ENCODE data around the gene HIVEP2.

HIVEP2 gene

DNA sequence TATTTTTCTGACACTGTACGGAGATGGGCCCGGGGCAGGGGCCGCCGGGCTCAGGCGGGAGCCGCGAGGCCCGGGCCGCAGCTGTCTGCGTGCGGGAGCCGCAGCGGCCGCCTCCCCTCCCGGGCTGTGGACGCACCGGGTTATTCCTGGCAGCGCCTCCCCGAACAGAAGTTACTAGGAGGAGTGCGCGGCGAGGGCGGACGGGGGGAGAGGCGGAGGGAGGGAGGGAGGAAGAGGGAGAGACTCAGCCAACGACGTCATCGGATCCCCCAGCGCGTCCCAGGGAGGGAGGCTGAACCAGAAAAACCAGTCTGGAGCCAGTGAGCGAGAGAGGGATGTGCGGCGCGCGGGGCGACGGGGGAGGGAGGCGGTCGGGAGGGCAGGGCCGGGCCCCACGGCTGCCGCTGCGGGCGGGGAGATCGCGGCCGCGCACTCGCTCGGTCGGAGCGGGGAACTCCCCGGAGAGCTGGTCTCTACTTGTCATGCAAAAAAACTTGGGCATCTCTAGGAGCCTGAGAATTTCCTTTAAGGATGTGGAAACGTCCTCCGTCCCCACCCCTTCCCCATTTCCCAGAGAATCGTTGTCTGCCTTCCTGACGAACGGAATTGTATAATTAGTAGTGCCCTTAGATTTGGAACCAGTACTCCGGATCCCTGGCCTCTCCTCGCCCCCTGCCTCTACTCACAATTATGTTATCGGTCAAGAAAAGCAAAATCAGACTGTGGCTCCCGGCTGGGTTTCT, 1.4 kb upstream of the HIVEP2 start:
- peak; percentile 75 for DNase-seq (ENCODE audit: low spot score)

DNA sequence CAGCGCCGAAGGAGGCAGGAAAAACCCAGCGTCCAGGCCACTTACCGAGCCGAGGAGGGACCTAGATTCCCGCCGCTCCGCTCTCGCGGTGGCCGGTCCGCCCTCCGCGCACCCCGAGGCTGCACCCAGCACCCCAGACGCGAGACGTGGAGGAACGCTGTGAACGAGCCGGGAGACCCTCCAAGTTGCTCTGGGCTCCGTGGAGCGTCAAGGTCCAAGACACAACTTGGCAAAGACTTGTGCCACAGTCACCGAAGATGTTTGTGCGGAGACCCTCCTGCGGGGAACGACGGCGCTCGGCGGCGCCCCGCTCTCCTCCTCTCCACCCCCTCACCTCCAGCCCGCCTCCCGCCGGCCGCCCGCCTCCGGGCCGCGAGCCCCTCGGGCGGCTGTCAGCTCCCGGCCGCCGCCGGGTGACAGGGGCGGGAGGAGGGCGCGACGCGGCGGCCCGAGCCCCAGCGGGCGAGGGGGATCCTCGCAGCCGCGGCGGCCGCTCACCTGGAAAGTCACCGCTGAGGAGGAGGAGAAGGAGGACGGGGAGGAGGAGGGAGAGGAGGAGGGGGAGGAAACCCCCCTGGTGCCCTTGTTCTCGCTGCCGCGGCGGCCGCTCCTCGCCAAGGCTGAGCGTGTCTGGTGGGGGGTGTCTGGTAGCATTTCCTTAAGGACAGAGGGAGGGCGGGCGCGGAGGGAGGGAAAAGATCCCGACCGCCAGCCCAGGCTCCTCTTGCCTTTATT, 637 bp upstream of the HIVEP2 start:
- no peak for DNase-seq (ENCODE audit: low spot score)

DNA sequence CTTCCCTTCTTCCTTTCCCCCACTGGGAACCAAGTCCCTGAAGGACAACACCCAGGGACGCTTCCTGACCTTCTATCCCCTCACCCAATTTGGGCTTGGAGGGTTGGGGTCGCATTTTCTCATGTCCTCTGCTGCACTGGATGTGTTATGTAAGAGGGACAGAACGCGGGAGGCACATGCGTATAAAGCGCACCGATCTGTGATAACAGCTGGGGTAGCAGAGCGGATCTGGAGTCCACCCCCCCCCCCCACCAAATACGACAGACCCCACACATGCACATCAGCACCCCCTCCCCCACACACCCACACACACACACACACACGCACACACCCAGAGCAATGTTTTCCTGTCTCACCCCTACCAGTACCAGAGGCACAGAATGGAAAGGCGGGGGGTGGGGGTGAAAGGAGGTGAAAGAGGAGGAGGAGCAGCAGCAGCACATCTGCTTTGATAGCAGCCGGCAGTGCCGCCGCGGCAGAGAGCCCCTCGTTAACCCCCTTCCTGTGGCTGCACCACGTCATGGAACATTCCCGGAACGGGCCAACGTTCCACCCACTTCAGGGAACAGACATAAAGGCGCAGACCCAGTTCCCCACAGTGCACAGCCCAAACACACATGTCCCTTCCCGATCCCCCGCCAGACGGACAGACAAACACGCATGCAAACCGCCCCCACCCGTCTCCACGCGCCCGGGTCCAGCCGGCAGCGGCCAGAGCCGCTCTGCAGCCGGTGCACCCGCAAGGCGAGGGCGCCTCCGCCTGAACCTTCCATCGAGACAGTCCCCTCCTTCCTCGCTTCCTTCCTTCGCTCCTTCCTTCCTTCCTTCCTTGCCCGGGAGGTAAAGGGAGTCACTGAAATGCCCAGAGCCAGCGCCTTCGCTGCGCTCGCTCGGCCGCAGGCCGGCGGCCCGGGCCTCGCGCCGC, 590 bp downstream of the HIVEP2 start:
- DNase-seq (ENCODE audit: low spot score): no peak

GRCh38 chr6:142943711-142944123, 1.3 kb downstream of the HIVEP2 start:
- no peak for DNase-seq (ENCODE audit: low spot score)

- no peak for DNase-seq (ENCODE audit: low spot score)
Measured at GRCh38 chr6:142942805-142943227, 2.2 kb downstream of the HIVEP2 start.

DNA sequence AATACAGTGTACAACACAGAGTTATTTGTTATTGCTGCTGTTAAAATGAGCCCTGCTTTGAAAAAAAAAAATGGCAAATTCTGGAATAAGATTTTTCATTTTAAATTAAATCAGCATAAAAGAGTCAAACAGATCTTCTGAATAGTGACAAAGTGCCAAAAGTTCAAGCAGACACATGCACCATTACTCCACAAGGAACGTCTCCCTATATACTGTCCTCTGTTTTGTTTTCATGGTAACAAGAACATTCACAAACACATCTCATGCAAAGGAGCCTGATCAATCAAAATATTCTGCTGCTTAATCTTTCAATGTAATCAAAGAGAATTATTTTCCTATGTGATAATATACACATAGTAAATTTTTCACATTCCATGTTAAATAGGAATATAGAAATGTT, 2.7 kb downstream of the HIVEP2 start:
- DNase-seq (ENCODE audit: low spot score): no peak

DNA sequence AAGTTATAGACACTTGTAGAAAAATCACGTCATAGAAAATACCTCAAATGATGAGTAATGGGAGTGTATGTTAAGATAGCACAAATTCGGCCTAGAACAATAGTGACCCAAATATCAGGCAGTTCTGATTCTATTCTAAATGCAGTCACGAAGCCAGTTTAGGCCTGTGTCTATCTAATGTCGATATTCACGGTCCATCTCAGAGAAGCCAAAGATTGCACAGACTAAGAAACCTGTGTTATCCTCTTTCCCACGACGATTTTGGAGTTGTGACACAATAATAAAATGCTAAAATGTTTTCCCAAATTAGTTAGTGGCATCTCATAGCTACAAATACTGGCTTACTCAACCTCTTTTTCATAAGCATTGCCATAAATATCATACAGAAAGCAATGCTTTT, 4.0 kb downstream of the HIVEP2 start:
- no peak for DNase-seq (ENCODE audit: low spot score)

GRCh38 chr6:142940487-142940886, 4.5 kb downstream of the HIVEP2 start:
- no peak for DNase-seq (ENCODE audit: low spot score)

- no peak for DNase-seq (ENCODE audit: low spot score)
Measured at GRCh38 chr6:142938510-142938909, 6.5 kb downstream of the HIVEP2 start.

DNA sequence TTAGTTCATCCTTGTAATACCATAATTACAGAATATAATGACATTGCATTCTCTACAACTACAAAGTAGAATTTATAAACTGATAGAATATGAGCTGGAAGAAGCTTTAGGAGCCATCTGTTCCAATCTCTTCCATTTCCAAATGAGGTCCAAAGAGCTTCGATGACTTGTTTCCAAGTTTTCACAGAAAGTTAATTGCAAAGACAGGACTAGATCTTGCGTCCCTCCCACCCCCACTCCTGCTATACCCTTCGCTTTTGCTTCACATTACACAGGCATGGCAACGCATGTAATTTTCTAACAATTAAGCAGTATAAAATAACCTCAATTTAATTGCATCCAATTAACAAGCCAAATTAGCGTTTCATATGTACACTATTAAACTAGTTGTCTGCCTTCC, 7.0 kb downstream of the HIVEP2 start:
- DNase-seq (ENCODE audit: low spot score): no peak

- no peak for DNase-seq (ENCODE audit: low spot score)
Measured at GRCh38 chr6:142935553-142936517, 9.1 kb downstream of the HIVEP2 start.

DNA sequence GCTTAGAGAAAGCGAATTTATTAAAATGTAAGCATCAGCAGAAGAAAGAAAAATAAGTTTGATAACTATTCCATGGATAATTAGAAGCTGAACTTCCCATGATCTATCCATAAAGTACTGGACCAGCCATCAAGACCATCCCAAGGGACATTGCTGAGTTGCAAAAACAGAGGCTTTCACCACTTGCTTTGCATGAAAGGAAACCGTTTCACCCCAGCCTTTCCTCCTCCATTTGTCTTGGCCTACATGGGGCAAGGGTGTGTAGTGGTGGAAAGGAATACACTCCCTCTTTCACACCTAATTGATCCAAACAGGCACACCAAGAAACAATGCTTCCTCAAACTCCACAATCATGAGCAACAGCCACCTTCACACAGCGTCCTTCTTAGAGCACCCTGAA, 10.4 kb downstream of the HIVEP2 start:
- no peak for DNase-seq (ENCODE audit: low spot score)

DNA sequence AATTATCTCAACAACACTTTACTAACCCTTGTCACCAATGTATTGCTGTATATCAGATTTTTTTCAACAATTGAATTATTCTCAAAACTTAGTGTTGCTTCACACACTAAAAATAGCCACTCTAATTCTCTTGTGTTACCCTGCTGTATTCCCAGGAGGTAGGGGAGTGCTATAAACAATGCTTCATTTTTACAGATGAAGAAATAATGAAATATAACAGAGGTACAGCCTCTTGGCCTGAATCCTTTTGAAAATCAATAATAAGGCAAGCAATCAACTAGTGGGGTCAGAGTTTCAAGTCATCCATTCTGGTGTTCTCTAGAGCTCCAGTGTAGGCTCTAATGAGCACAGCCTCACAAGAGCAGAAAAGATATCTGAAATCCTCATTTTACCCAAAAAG, 10.9 kb downstream of the HIVEP2 start:
- DNase-seq (ENCODE audit: low spot score): no peak

- no peak for DNase-seq (ENCODE audit: low spot score)
Measured at GRCh38 chr6:142933701-142934100, 11.3 kb downstream of the HIVEP2 start.

DNA sequence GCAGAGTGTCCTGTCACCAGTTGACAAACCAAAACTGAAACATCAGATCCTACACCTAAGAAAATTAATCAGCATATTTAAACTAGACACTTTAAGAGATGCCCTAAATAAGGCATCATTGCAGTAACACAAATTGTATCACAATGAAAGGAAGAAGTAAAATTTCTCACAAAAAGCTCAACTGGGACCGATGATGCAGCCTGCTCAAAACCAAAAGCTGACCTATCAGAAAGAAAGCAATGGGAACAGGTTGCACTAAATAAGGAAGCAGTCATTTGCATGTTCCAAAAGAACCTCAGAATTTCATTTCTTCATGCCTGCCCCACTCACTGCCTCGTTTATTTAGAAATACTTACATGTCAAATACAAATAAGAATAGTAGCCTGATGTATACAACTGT, 12.1 kb downstream of the HIVEP2 start:
- DNase-seq (ENCODE audit: low spot score): no peak

- peak; percentile 51 for DNase-seq (ENCODE audit: low spot score)
Measured at GRCh38 chr6:142929751-142930358, 15.1 kb downstream of the HIVEP2 start.

- DNase-seq (ENCODE audit: low spot score): no peak
Measured at GRCh38 chr6:142927904-142928303, 17.1 kb downstream of the HIVEP2 start.

GRCh38 chr6:142927271-142927580, 17.8 kb downstream of the HIVEP2 start:
- DNase-seq (ENCODE audit: low spot score): no peak

- no peak for DNase-seq (ENCODE audit: low spot score)
Measured at GRCh38 chr6:142926494-142927270, 18.3 kb downstream of the HIVEP2 start.

- no peak for DNase-seq (ENCODE audit: low spot score)
Measured at GRCh38 chr6:142926177-142926493, 18.8 kb downstream of the HIVEP2 start.

Measured in COLO829 (cell line).